Duodenal mucosa (tissue), 2 donors: ENCODE data around the gene ABCC1.

Experiments used
- H3K27ac ChIP-seq: one replicate; pipeline ENCODE4 v1.7.0; 2013; ENCODE audit warnings: low read depth, low read length
- H3K27me3 ChIP-seq, 2 donors: one replicate each; pipeline ENCODE4 v1.7.0; 2013; ENCODE audit warnings: low read length in 2 of 2, control low read depth in 1 of 2; ENCODE audit not compliant: insufficient read depth in 2 of 2, control insufficient read depth in 1 of 2
- H3K36me3 ChIP-seq, 2 donors: one replicate each; pipeline ENCODE4 v1.7.0; 2013; ENCODE audit warnings: low read length in 2 of 2, control low read depth in 1 of 2; ENCODE audit not compliant: insufficient read depth in 2 of 2, control insufficient read depth in 1 of 2
- H3K4me1 ChIP-seq, 2 donors: one replicate each; pipeline ENCODE4 v1.7.0; 2013; ENCODE audit warnings: low read length in 2 of 2, control low read depth in 1 of 2; ENCODE audit not compliant: insufficient read depth in 2 of 2, control insufficient read depth in 1 of 2
- H3K4me3 ChIP-seq, 2 donors: one replicate each; pipeline ENCODE4 v1.7.0; 2013; ENCODE audit warnings: low read length in 2 of 2, low read depth in 1 of 2
- H3K9ac ChIP-seq, 2 donors: one replicate each; pipeline ENCODE4 v1.7.0; 2013; ENCODE audit warnings: low read length in 2 of 2, low read depth in 1 of 2
- H3K9me3 ChIP-seq, 2 donors: one replicate each; pipeline ENCODE4 v1.7.0; 2013; ENCODE audit warnings: low read length in 2 of 2, control low read depth in 1 of 2; ENCODE audit not compliant: control insufficient read depth in 1 of 2

ABCC1 gene

GRCh38 chr16:16083421-16084156 is 134.2 kb downstream of the ABCC1 start:
- Histone ChIP-seq H3K27ac (no peak overlapping the region), H3K36me3 (peaks cover 18 to 48% of the 10 kb centered on the region in 2 donors), H3K9ac (no peak overlapping the region), H3K27me3 (no peaks in the 10 kb centered on the region), H3K4me3 (no peak overlapping the region), H3K9me3 (peaks cover 7 to 8% of the 10 kb centered on the region in 2 donors), H3K4me1 (peaks cover 0 to under 1% of the 10 kb centered on the region in 2 donors)

GRCh38 chr16:16084874-16085273 is 135.5 kb downstream of the ABCC1 start:
- Histone ChIP-seq H3K4me3 (no peak overlapping the region), H3K9me3 (peaks cover 7 to 8% of the 10 kb centered on the region in 2 donors), H3K4me1 (peaks cover 0 to 3% of the 10 kb centered on the region in 2 donors), H3K27ac (no peak overlapping the region), H3K27me3 (no peaks in the 10 kb centered on the region), H3K36me3 (peaks cover 18 to 41% of the 10 kb centered on the region in 2 donors), H3K9ac (no peak overlapping the region)

- Histone ChIP-seq H3K27ac (no peak overlapping the region), H3K9ac (no peak overlapping the region)
These were observed 137.4 kb downstream of the ABCC1 start for GRCh38 chr16:16086653-16087446.

GRCh38 chr16:16090238-16090637 is 140.8 kb downstream of the ABCC1 start:
- peaks cover 0 to 3% of the 10 kb centered on the region in 2 donors for H3K4me1 ChIP-seq
- H3K36me3 ChIP-seq, result peaks cover 18 to 38% of the 10 kb centered on the region in 2 donors
- no peak overlapping the region for H3K4me3 ChIP-seq
- no peaks in the 10 kb centered on the region for H3K9me3 ChIP-seq
- H3K27me3 ChIP-seq, result no peaks in the 10 kb centered on the region
- no peak overlapping the region for H3K9ac ChIP-seq
- no peak overlapping the region for H3K27ac ChIP-seq

More at GRCh38 chr16:16086653-16087446, 137.4 kb downstream of the ABCC1 start:
- Histone ChIP-seq H3K4me1 (peaks cover 0 to 3% of the 10 kb centered on the region in 2 donors), H3K36me3 (peaks cover 29 to 58% of the 10 kb centered on the region in 2 donors), H3K27me3 (no peaks in the 10 kb centered on the region), H3K9me3 (peaks cover 7 to 8% of the 10 kb centered on the region in 2 donors), H3K4me3 (no peak overlapping the region)

- Histone ChIP-seq H3K4me3 (no peak overlapping the region), H3K36me3 (peaks cover 11 to 20% of the 10 kb centered on the region in 2 donors), H3K4me1 (peaks cover 0 to 3% of the 10 kb centered on the region in 2 donors), H3K27ac (no peak overlapping the region), H3K9me3 (no peaks in the 10 kb centered on the region), H3K9ac (no peak overlapping the region), H3K27me3 (no peaks in the 10 kb centered on the region)
These were observed 143.7 kb downstream of the ABCC1 start for GRCh38 chr16:16092925-16093627.

GRCh38 chr16:16093628-16094332 is 144.4 kb downstream of the ABCC1 start:
- Histone ChIP-seq H3K4me1 (peaks cover 0 to 1% of the 10 kb centered on the region in 2 donors), H3K9ac (no peak overlapping the region), H3K36me3 (peaks cover 11 to 21% of the 10 kb centered on the region in 2 donors), H3K27me3 (no peaks in the 10 kb centered on the region), H3K9me3 (no peaks in the 10 kb centered on the region), H3K4me3 (no peak overlapping the region), H3K27ac (no peak overlapping the region)

GRCh38 chr16:16095646-16096045 is 146.2 kb downstream of the ABCC1 start:
- Histone ChIP-seq H3K4me3 (no peak overlapping the region), H3K27me3 (no peaks in the 10 kb centered on the region), H3K9me3 (no peaks in the 10 kb centered on the region), H3K27ac (no peak overlapping the region), H3K36me3 (peaks cover 5 to 20% of the 10 kb centered on the region in 2 donors), H3K9ac (no peak overlapping the region), H3K4me1 (no peaks in the 10 kb centered on the region)

- Histone ChIP-seq H3K9ac (no peak overlapping the region), H3K4me1 (no peaks in the 10 kb centered on the region), H3K27me3 (no peaks in the 10 kb centered on the region), H3K4me3 (no peak overlapping the region), H3K36me3 (peaks cover 3 to 17% of the 10 kb centered on the region in 2 donors), H3K27ac (no peak overlapping the region), H3K9me3 (no peaks in the 10 kb centered on the region)
These were observed 146.9 kb downstream of the ABCC1 start for GRCh38 chr16:16096121-16096857.

GRCh38 chr16:16096858-16097213 is 147.4 kb downstream of the ABCC1 start:
- Histone ChIP-seq H3K4me3 (no peak overlapping the region), H3K9me3 (no peaks in the 10 kb centered on the region), H3K4me1 (no peaks in the 10 kb centered on the region), H3K27me3 (no peaks in the 10 kb centered on the region), H3K9ac (no peak overlapping the region), H3K27ac (no peak overlapping the region), H3K36me3 (peaks cover 3 to 16% of the 10 kb centered on the region in 2 donors)
